HEK293 (cell line): Measurements from ENCODE around the gene GC.

Experiments
- CTCF ChIA-PET: fragments of 350-600 bp; formaldehyde crosslinking; extraction: SDS; loops from one replicate; lab custom pipeline; 2021; ENCODE audit warnings: antibody characterized with exemption; lab: Yijun Ruan, JAX
- POLR2A ChIA-PET: fragments of 300-600 bp; formaldehyde crosslinking; extraction: SDS; loops from one replicate; lab custom pipeline; 2020; ENCODE audit warnings: antibody characterized with exemption, inconsistent platforms; lab: Yijun Ruan, JAX
- H3K27ac ChIP-seq: fragments of 200-500 bp; sonication (Bioruptor generic); 2 replicates; pipeline ENCODE4 v1.5.1; 2014; ENCODE audit warnings: low read depth, low read length, control low read depth, inconsistent platforms; ENCODE audit errors: extremely low read depth
- H3K36me3 ChIP-seq, 2 experiments: fragments of 200-500 bp in 1 of 2; sonication (Bioruptor generic) in 1 of 2; 1 replicate in 1 of 2; 2 replicates in 1 of 2; pipeline ENCODE4 v1.5.1; 2014 to 2017; ENCODE audit warnings: inconsistent platforms in 2 of 2, low read length in 2 of 2; ENCODE audit not compliant: control insufficient read depth in 2 of 2, insufficient read depth in 1 of 2
- H3K4me1 ChIP-seq: fragments of 200-500 bp; sonication (Bioruptor generic); 2 replicates; pipeline ENCODE4 v1.5.1; 2014; ENCODE audit warnings: mild to moderate bottlenecking, low read length, inconsistent platforms; ENCODE audit not compliant: control insufficient read depth, insufficient read depth
- H3K4me3 ChIP-seq: 2 replicates; pipeline ENCODE4 v1.5.1; 2011; ENCODE audit warnings: low read depth, mild to moderate bottlenecking, control low read depth, low read length, moderate library complexity
- H3K9me3 ChIP-seq: fragments of 200-500 bp; sonication (Bioruptor generic); 2 replicates; pipeline ENCODE4 v1.5.1; 2014; ENCODE audit warnings: low read depth, low read length, inconsistent platforms; ENCODE audit not compliant: control insufficient read depth, insufficient read depth
- EGR2 ChIP-seq: fragments of 450-650 bp; formaldehyde crosslinking; IDR thresholded peaks from 2 replicates; pipeline ENCODE4 v1.5.1; 2016; ENCODE audit warnings: low read depth, missing biosample characterization, missing genetic modification characterization
- FEZF1 ChIP-seq: fragments of 450-650 bp; formaldehyde crosslinking; IDR thresholded peaks from 2 replicates; pipeline ENCODE4 v1.5.1; 2016; ENCODE audit warnings: missing biosample characterization, missing genetic modification characterization
- OSR2 ChIP-seq: fragments of 450-650 bp; formaldehyde crosslinking; IDR thresholded peaks from 2 replicates; pipeline ENCODE4 v1.5.1; 2016; ENCODE audit warnings: missing biosample characterization, missing genetic modification characterization
- TCF7L2 ChIP-seq: IDR thresholded peaks from 2 replicates; pipeline ENCODE4 v1.6.1; 2011; ENCODE audit warnings: low read depth, mild to moderate bottlenecking, inconsistent platforms, low read length, moderate library complexity, borderline replicate concordance
- ZEB2 ChIP-seq: fragments of 450-650 bp; formaldehyde crosslinking; IDR thresholded peaks from 2 replicates; pipeline ENCODE4 v1.5.1; 2016; ENCODE audit warnings: missing biosample characterization, missing genetic modification characterization
- ZNF292 ChIP-seq: fragments of 450-650 bp; formaldehyde crosslinking; IDR thresholded peaks from 2 replicates; pipeline ENCODE4 v1.5.1; 2016; ENCODE audit warnings: low read depth, missing biosample characterization, missing genetic modification characterization, borderline replicate concordance
- ZNF426 ChIP-seq: fragments of 450-650 bp; formaldehyde crosslinking; IDR thresholded peaks from 2 replicates; pipeline ENCODE4 v1.5.1; 2017; ENCODE audit warnings: missing biosample characterization, missing genetic modification characterization, mild to moderate bottlenecking, inconsistent platforms, moderate library complexity
- ZNF510 ChIP-seq: fragments of 450-650 bp; formaldehyde crosslinking; IDR thresholded peaks from 2 replicates; pipeline ENCODE4 v1.5.1; 2018; ENCODE audit warnings: mild to moderate bottlenecking, missing genetic modification characterization, missing biosample characterization; ENCODE audit not compliant: insufficient replicate concordance
- ZNF544 ChIP-seq: fragments of 450-650 bp; formaldehyde crosslinking; IDR thresholded peaks from 2 replicates; pipeline ENCODE4 v1.5.0; 2017; ENCODE audit warnings: missing biosample characterization, missing genetic modification characterization
- ZNF548 ChIP-seq: fragments of 450-650 bp; formaldehyde crosslinking; IDR thresholded peaks from 2 replicates; pipeline ENCODE4 v1.5.1; 2016; ENCODE audit warnings: missing biosample characterization, missing genetic modification characterization
- ZNF658 ChIP-seq: fragments of 450-650 bp; formaldehyde crosslinking; IDR thresholded peaks from 2 replicates; pipeline ENCODE4; 2016; ENCODE audit warnings: missing biosample characterization, missing genetic modification characterization
- TF ChIP-seq, protein P1 (sequence below): fragments of 450-650 bp; formaldehyde crosslinking; IDR thresholded peaks from 2 replicates; pipeline ENCODE4 v1.5.1; 2016; ENCODE audit warnings: missing biosample characterization, missing genetic modification characterization
- TF ChIP-seq, protein P2 (sequence below): fragments of 450-650 bp; formaldehyde crosslinking; IDR thresholded peaks from 2 replicates; pipeline ENCODE4 v1.5.1; 2017; ENCODE audit warnings: missing biosample characterization, missing genetic modification characterization
- TF ChIP-seq, protein P3 (sequence below): fragments of 450-650 bp; formaldehyde crosslinking; IDR thresholded peaks from 2 replicates; pipeline ENCODE4 v1.5.1; 2017; ENCODE audit warnings: missing biosample characterization, missing genetic modification characterization

Gene GC

DNA sequence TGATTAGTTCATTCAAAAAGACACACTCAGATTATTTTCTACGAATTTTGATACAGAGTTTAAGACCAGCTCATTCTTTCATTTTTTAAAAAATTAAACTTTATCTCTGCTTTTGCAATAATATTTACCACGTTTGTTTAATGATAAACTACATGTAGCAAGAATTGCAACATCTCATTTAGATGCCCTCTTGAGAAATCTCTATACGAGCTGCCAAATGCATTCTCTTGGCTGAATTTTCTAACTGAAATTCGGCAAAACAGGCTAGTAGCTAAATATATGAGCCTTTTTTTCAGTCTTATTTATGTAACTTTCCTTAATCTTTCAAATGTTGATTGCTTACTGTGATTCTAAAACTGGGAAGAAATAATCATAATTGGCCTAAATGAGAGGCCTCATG is 2.1 kb upstream of the GC start:
- CTCF ChIA-PET, result no interaction called here
- Histone ChIP-seq H3K27ac (no peak overlapping the region), H3K36me3 (no peaks in the 10 kb centered on the region), H3K4me3 (no peak overlapping the region), H3K4me1 (peaks cover 2% of the 10 kb centered on the region; the same call in 1 of the 2 replicates), H3K9me3 (no peaks in the 10 kb centered on the region)
- TF ChIP-seq, protein P1, sequence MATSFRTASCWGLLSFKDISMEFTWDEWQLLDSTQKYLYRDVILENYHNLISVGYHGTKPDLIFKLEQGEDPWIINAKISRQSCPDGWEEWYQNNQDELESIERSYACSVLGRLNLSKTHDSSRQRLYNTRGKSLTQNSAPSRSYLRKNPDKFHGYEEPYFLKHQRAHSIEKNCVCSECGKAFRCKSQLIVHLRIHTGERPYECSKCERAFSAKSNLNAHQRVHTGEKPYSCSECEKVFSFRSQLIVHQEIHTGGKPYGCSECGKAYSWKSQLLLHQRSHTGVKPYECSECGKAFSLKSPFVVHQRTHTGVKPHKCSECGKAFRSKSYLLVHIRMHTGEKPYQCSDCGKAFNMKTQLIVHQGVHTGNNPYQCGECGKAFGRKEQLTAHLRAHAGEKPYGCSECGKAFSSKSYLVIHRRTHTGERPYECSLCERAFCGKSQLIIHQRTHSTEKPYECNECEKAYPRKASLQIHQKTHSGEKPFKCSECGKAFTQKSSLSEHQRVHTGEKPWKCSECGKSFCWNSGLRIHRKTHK (tag by site-specific recombination), result no peak
- TF ChIP-seq ZNF544 (tag by site-specific recombination), result no peak
- POLR2A ChIA-PET, result no interaction called here

DNA sequence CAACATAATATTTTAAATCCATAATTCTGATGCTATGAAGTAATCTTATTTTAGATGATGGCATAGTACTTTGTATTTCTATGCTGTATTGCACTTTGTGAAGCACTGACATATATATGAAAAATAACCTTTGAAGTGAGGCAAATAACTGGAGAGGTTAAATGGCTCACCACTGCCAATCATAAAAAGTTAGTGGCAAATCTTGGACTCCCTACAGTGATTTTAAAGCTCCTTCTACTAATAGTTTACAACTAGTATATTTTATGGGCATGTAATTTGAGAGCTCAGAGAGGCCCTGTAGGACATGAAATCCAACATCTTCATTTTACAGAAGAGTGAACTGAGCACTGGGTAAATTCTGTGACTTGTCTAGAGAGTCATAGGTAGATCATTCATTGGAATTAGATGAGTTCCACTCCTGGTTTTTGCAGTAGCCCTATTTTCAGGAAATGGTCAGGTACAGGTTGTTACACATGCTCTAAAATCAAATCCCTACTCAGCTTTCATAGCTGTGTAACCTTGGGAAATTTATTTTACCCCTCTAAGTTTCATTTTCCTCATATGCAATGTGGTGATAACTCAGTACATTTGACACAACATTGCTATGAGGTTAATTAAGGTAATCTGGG is 804 bp upstream of the GC start:
- peaks cover 2% of the 10 kb centered on the region; the same call in 1 of the 2 replicates for H3K4me1 ChIP-seq
- H3K4me3 ChIP-seq, result no peak overlapping the region
- no peak overlapping the region for H3K27ac ChIP-seq
- no peaks in the 10 kb centered on the region for H3K36me3 ChIP-seq
- 0 out of 2 replicates have a peak, but pooled peaks have one; percentile 33 for TF ChIP-seq TCF7L2
- no peak for TF ChIP-seq ZEB2
- TF ChIP-seq, protein P2, sequence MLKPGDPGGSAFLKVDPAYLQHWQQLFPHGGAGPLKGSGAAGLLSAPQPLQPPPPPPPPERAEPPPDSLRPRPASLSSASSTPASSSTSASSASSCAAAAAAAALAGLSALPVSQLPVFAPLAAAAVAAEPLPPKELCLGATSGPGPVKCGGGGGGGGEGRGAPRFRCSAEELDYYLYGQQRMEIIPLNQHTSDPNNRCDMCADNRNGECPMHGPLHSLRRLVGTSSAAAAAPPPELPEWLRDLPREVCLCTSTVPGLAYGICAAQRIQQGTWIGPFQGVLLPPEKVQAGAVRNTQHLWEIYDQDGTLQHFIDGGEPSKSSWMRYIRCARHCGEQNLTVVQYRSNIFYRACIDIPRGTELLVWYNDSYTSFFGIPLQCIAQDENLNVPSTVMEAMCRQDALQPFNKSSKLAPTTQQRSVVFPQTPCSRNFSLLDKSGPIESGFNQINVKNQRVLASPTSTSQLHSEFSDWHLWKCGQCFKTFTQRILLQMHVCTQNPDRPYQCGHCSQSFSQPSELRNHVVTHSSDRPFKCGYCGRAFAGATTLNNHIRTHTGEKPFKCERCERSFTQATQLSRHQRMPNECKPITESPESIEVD (tag by site-specific recombination), result 0 out of 2 replicates have a peak, but pooled peaks have one; percentile 12
- peak; percentile 31; the same call in 1 of the 2 replicates for TF ChIP-seq FEZF1 (tag by site-specific recombination)
- TF ChIP-seq ZNF658 (tag by site-specific recombination), result no peak
- ChIA-PET POLR2A (no interaction called here), CTCF (no interaction called here)
- no peaks in the 10 kb centered on the region for H3K9me3 ChIP-seq

- H3K4me1 ChIP-seq, result no peaks in the 10 kb centered on the region
- H3K27ac ChIP-seq, result no peak overlapping the region
- H3K4me3 ChIP-seq, result no peak overlapping the region
- TF ChIP-seq ZNF426 (tag by site-specific recombination) (no peak), EGR2 (tag by site-specific recombination) (no peak), ZNF510 (tag by site-specific recombination) (no peak), ZNF548 (tag by site-specific recombination) (no peak), ZNF292 (tag by site-specific recombination) (no peak), OSR2 (tag by site-specific recombination) (no peak)
- TF ChIP-seq, protein P3, sequence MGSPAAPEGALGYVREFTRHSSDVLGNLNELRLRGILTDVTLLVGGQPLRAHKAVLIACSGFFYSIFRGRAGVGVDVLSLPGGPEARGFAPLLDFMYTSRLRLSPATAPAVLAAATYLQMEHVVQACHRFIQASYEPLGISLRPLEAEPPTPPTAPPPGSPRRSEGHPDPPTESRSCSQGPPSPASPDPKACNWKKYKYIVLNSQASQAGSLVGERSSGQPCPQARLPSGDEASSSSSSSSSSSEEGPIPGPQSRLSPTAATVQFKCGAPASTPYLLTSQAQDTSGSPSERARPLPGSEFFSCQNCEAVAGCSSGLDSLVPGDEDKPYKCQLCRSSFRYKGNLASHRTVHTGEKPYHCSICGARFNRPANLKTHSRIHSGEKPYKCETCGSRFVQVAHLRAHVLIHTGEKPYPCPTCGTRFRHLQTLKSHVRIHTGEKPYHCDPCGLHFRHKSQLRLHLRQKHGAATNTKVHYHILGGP (tag by site-specific recombination), result no peak
- H3K36me3 ChIP-seq, result no peaks in the 10 kb centered on the region
- POLR2A ChIA-PET, result no interaction called here
- no peaks in the 10 kb centered on the region for H3K9me3 ChIP-seq
- CTCF ChIA-PET, result no interaction called here
Measured at GRCh38 chr4:71777891-71778290, 6.0 kb downstream of the GC start.
